Measurements from ENCODE around the gene GRSF1.

Gene GRSF1

GRCh38 chr4:70873216-70873615, 33.5 kb upstream of the GRSF1 start:
- TF ChIP-seq TAF1 (IDR thresholded peaks at IDR 0.05; ENCODE audit: borderline replicate concordance, insufficient read depth, low read length) (no peak), POLR2AphosphoS5 (IDR thresholded peaks at IDR 0.05; ENCODE audit: low read depth, low read length) (no peak), FOXP2 (optimal IDR thresholded peaks at IDR 0.05; ENCODE audit: borderline replicate concordance, extremely low read depth, extremely low read length, insufficient read depth) (no peak), SIN3A (IDR thresholded peaks at IDR 0.05; ENCODE audit: borderline replicate concordance, insufficient read depth, low read length) (no peak), REST (IDR thresholded peaks at IDR 0.05; ENCODE audit: insufficient read depth in 1 of 2, low read depth in 2 of 2, low read length in 2 of 2) (no peak)

- TF ChIP-seq TAF1 (IDR thresholded peaks at IDR 0.05; ENCODE audit: borderline replicate concordance, insufficient read depth, low read length) (no peak), REST (IDR thresholded peaks at IDR 0.05; ENCODE audit: insufficient read depth in 1 of 2, low read depth in 2 of 2, low read length in 2 of 2) (no peak), SIN3A (IDR thresholded peaks at IDR 0.05; ENCODE audit: borderline replicate concordance, insufficient read depth, low read length) (no peak), POLR2AphosphoS5 (IDR thresholded peaks at IDR 0.05; ENCODE audit: low read depth, low read length) (no peak), FOXP2 (optimal IDR thresholded peaks at IDR 0.05; ENCODE audit: borderline replicate concordance, extremely low read depth, extremely low read length, insufficient read depth) (no peak)
Measured at GRCh38 chr4:70868778-70869177, 29.1 kb upstream of the GRSF1 start.

- TF ChIP-seq SIN3A (IDR thresholded peaks at IDR 0.05; ENCODE audit: borderline replicate concordance, insufficient read depth, low read length): no peak
- no peak for TF ChIP-seq TAF1 (IDR thresholded peaks at IDR 0.05; ENCODE audit: borderline replicate concordance, insufficient read depth, low read length)
Measured at GRCh38 chr4:70863099-70863790, 23.6 kb upstream of the GRSF1 start.

GRCh38 chr4:70859066-70859465, 19.4 kb upstream of the GRSF1 start:
- TF ChIP-seq SIN3A (IDR thresholded peaks at IDR 0.05; ENCODE audit: borderline replicate concordance, insufficient read depth, low read length) (no peak), REST (IDR thresholded peaks at IDR 0.05; ENCODE audit: insufficient read depth in 1 of 2, low read depth in 2 of 2, low read length in 2 of 2) (no peak), FOXP2 (optimal IDR thresholded peaks at IDR 0.05; ENCODE audit: borderline replicate concordance, extremely low read depth, extremely low read length, insufficient read depth) (no peak)

GRCh38 chr4:70858454-70858853, 18.8 kb upstream of the GRSF1 start:
- TF ChIP-seq SIN3A (IDR thresholded peaks at IDR 0.05; ENCODE audit: borderline replicate concordance, insufficient read depth, low read length): no peak
- TF ChIP-seq REST (IDR thresholded peaks at IDR 0.05; ENCODE audit: insufficient read depth in 1 of 2, low read depth in 2 of 2, low read length in 2 of 2): no peak
- no peak for TF ChIP-seq FOXP2 (optimal IDR thresholded peaks at IDR 0.05; ENCODE audit: borderline replicate concordance, extremely low read depth, extremely low read length, insufficient read depth)
- TF ChIP-seq TAF1 (IDR thresholded peaks at IDR 0.05; ENCODE audit: borderline replicate concordance, insufficient read depth, low read length): no peak
- no peak for TF ChIP-seq POLR2AphosphoS5 (IDR thresholded peaks at IDR 0.05; ENCODE audit: low read depth, low read length)

Data from PFSK-1 (cell line).